Astrocyte (in vitro differentiated cells and primary cell): Measurements from ENCODE around the gene INPP5A. TPM values are rescaled to one million over a fixed set of nuclear protein-coding genes. Genes with fewer than 3 reads are reported as not detected.

Experiments
- DNase-seq: peaks from one replicate; pipeline ENCODE4 v3.0.0-alpha.2; 2010; ENCODE audit warnings: low read depth
- FAIRE-seq: peaks from 2 replicates; lab custom pipeline; 2011; peaks lifted over from hg19 to GRCh38; lab: Jason Lieb, UNC
- H2AFZ ChIP-seq: 2 replicates; pipeline ENCODE4 v1.6.0; 2012; ENCODE audit warnings: low read depth, low read length, inconsistent platforms
- H3K27ac ChIP-seq: 2 replicates; pipeline ENCODE4 v1.5.1; 2011; ENCODE audit warnings: low read depth, low read length, inconsistent platforms
- H3K27me3 ChIP-seq: 2 replicates; pipeline ENCODE4 v1.6.0; 2011; ENCODE audit warnings: low read length, inconsistent platforms; ENCODE audit not compliant: insufficient read depth
- H3K36me3 ChIP-seq: 2 replicates; pipeline ENCODE4 v1.5.1; 2011; ENCODE audit warnings: low read length, inconsistent platforms; ENCODE audit not compliant: insufficient read depth
- H3K4me1 ChIP-seq: 2 replicates; pipeline ENCODE4 v1.5.1; 2011; ENCODE audit warnings: low read length, inconsistent platforms; ENCODE audit not compliant: insufficient read depth
- H3K4me2 ChIP-seq: 2 replicates; pipeline ENCODE4 v1.6.0; 2012; ENCODE audit warnings: low read length, inconsistent platforms
- H3K4me3 ChIP-seq: 2 replicates; pipeline ENCODE4 v1.5.1; 2011; ENCODE audit warnings: low read depth, mild to moderate bottlenecking, low read length, inconsistent platforms; ENCODE audit not compliant: insufficient read depth
- H3K79me2 ChIP-seq: 2 replicates; pipeline ENCODE4 v1.6.0; 2012; ENCODE audit warnings: mild to moderate bottlenecking, low read length, inconsistent platforms; ENCODE audit not compliant: insufficient read depth
- H3K9ac ChIP-seq: 2 replicates; pipeline ENCODE4 v1.6.0; 2012; ENCODE audit warnings: mild to moderate bottlenecking, low read length, inconsistent platforms
- H3K9me3 ChIP-seq: 2 replicates; pipeline ENCODE4 v1.5.1; 2012; ENCODE audit warnings: low read depth, mild to moderate bottlenecking, low read length, inconsistent platforms; ENCODE audit not compliant: insufficient read depth
- H4K20me1 ChIP-seq: 2 replicates; pipeline ENCODE4 v1.6.0; 2012; ENCODE audit warnings: low read length, inconsistent platforms; ENCODE audit not compliant: insufficient read depth
- H3K27ac Mint-ChIP-seq: one replicate; pipeline ENCODE4 v1.8.0; 2021; ENCODE audit warnings: mild to moderate bottlenecking, mixed read lengths; ENCODE audit not compliant: unreplicated experiment
- H3K27me3 Mint-ChIP-seq: one replicate; pipeline ENCODE4 v1.8.0; 2021; ENCODE audit warnings: low read depth, mixed read lengths; ENCODE audit not compliant: unreplicated experiment
- H3K36me3 Mint-ChIP-seq: one replicate; pipeline ENCODE4 v1.8.0; 2021; ENCODE audit warnings: low read depth, mixed read lengths; ENCODE audit not compliant: unreplicated experiment
- H3K4me1 Mint-ChIP-seq: one replicate; pipeline ENCODE4 v1.8.0; 2021; ENCODE audit warnings: low read depth, mixed read lengths; ENCODE audit not compliant: unreplicated experiment
- H3K4me3 Mint-ChIP-seq: one replicate; pipeline ENCODE4 v1.8.0; 2021; ENCODE audit warnings: mild to moderate bottlenecking, moderate library complexity, mixed read lengths; ENCODE audit not compliant: unreplicated experiment
- H3K9me3 Mint-ChIP-seq: one replicate; pipeline ENCODE4 v1.8.0; 2021; ENCODE audit warnings: mild to moderate bottlenecking, mixed read lengths; ENCODE audit not compliant: unreplicated experiment
- CTCF ChIP-seq: IDR thresholded peaks from 2 replicates; pipeline ENCODE4 v1.5.1; 2011; ENCODE audit warnings: low read depth, mild to moderate bottlenecking, inconsistent platforms, low read length, moderate library complexity; ENCODE audit not compliant: insufficient read depth
- EZH2 ChIP-seq: IDR thresholded peaks from 2 replicates; pipeline ENCODE4 v1.6.1; 2012; ENCODE audit warnings: mild to moderate bottlenecking, low read length, inconsistent platforms; ENCODE audit not compliant: insufficient read depth
- total RNA-seq: library from RNA; stranded (reverse); gene quantifications from 2 replicates; pipeline ENCODE4 v1.2.1, GENCODE V29; 2021

INPP5A gene
- total RNA-seq, 1 donor from 2014 or later: 39.1 TPM

GRCh38 chr10:132776186-132776585, 238.6 kb downstream of the INPP5A start:
- H3K4me3 Mint-ChIP-seq: no peak overlapping the region
- H3K4me1 Mint-ChIP-seq: no peaks in the 10 kb centered on the region
- H3K27me3 ChIP-seq: no peaks in the 10 kb centered on the region

GRCh38 chr10:132776821-132777220, 239.2 kb downstream of the INPP5A start:
- Mint-ChIP-seq H3K27ac (no peak overlapping the region), H3K4me1 (no peaks in the 10 kb centered on the region), H3K27me3 (peaks cover 5% of the 10 kb centered on the region), H3K36me3 (peaks cover 4% of the 10 kb centered on the region), H3K9me3 (no peaks in the 10 kb centered on the region), H3K4me3 (no peak overlapping the region)
- Histone ChIP-seq H3K79me2 (no peaks in the 10 kb centered on the region), H3K4me1 (no peaks in the 10 kb centered on the region), H3K4me3 (no peak overlapping the region), H2AFZ (no peak overlapping the region), H3K36me3 (no peaks in the 10 kb centered on the region), H3K9me3 (no peaks in the 10 kb centered on the region), H3K9ac (no peak overlapping the region), H3K27me3 (no peaks in the 10 kb centered on the region), H4K20me1 (no peaks in the 10 kb centered on the region), H3K27ac (no peak overlapping the region), H3K4me2 (no peak overlapping the region)
- FAIRE-seq (no peak), DNase-seq (no peak)
- TF ChIP-seq CTCF (no peak), EZH2 (no peak)

More at GRCh38 chr10:132776186-132776585, 238.6 kb downstream of the INPP5A start:
- Histone ChIP-seq H3K4me3 (no peak overlapping the region), H3K9ac (no peak overlapping the region), H3K36me3 (no peaks in the 10 kb centered on the region), H3K79me2 (no peaks in the 10 kb centered on the region), H3K27ac (no peak overlapping the region), H2AFZ (no peak overlapping the region), H3K9me3 (no peaks in the 10 kb centered on the region), H4K20me1 (no peaks in the 10 kb centered on the region), H3K4me1 (no peaks in the 10 kb centered on the region), H3K4me2 (no peak overlapping the region)
- no peak for TF ChIP-seq EZH2
- no peak for TF ChIP-seq CTCF
- no peaks in the 10 kb centered on the region for H3K9me3 Mint-ChIP-seq
- peaks cover 1% of the 10 kb centered on the region for H3K27me3 Mint-ChIP-seq
- H3K27ac Mint-ChIP-seq: no peak overlapping the region
- DNase-seq (no peak), FAIRE-seq (no peak)
- H3K36me3 Mint-ChIP-seq: peaks cover 4% of the 10 kb centered on the region

- no peak overlapping the region for H3K4me2 ChIP-seq
- no peaks in the 10 kb centered on the region for H3K9me3 ChIP-seq
- TF ChIP-seq CTCF (no peak), EZH2 (no peak)
- FAIRE-seq: no peak
- no peak for DNase-seq
- no peaks in the 10 kb centered on the region for H3K9me3 Mint-ChIP-seq
- no peak overlapping the region for H3K4me3 ChIP-seq
- no peaks in the 10 kb centered on the region for H3K36me3 ChIP-seq
- no peaks in the 10 kb centered on the region for H3K27me3 ChIP-seq
- no peaks in the 10 kb centered on the region for H3K79me2 ChIP-seq
- H3K27me3 Mint-ChIP-seq: peaks cover 7% of the 10 kb centered on the region
- no peak overlapping the region for H2AFZ ChIP-seq
- H3K27ac Mint-ChIP-seq: no peak overlapping the region
- H3K27ac ChIP-seq: no peak overlapping the region
- H3K4me1 ChIP-seq: no peaks in the 10 kb centered on the region
- H3K36me3 Mint-ChIP-seq: peaks cover 6% of the 10 kb centered on the region
- no peak overlapping the region for H3K4me3 Mint-ChIP-seq
- H3K4me1 Mint-ChIP-seq: no peaks in the 10 kb centered on the region
- no peaks in the 10 kb centered on the region for H4K20me1 ChIP-seq
- H3K9ac ChIP-seq: no peak overlapping the region
These were observed 239.9 kb downstream of the INPP5A start for GRCh38 chr10:132777441-132777840.
